Suprapubic skin (tissue), 4 donors: ENCODE measurements around the gene BCAN.

Experiments
- CTCF ChIP-seq, 2 donors: fragments of 200-600 bp in 1 of 2; fragments of 450-650 bp in 1 of 2; sonication (generic) in 1 of 2; IDR thresholded peaks; one replicate each; pipeline ENCODE4 v1.5.1; 2016 to 2019; ENCODE audit warnings: antibody characterized with exemption in 2 of 2, mild to moderate bottlenecking in 1 of 2, moderate library complexity in 1 of 2
- POLR2A ChIP-seq, 2 donors: fragments of 450-650 bp; IDR thresholded peaks; one replicate each; pipeline ENCODE4 v1.6.1; 2017; ENCODE audit warnings: antibody characterized with exemption in 2 of 2, mild to moderate bottlenecking in 2 of 2, moderate library complexity in 2 of 2
- POLR2AphosphoS5 ChIP-seq, 3 donors: sonication (generic); formaldehyde crosslinking; IDR thresholded peaks; one replicate each; pipeline ENCODE4 v1.6.1; 2017; ENCODE audit warnings: antibody characterized with exemption in 3 of 3

- TF ChIP-seq POLR2A (IDR thresholded peaks at IDR 0.05) = no peak
- TF ChIP-seq CTCF (IDR thresholded peaks at IDR 0.05) = no peak
- TF ChIP-seq POLR2AphosphoS5 (IDR thresholded peaks at IDR 0.05) = no peak
Observed at GRCh38 chr1:156703336-156703735, 61.4 kb downstream of the BCAN start.
